Fibroblast of skin of right biceps (primary cell): ENCODE results near the gene MYO7B.
A peak's percentile ranks its signal among the peaks of the same experiment; 100 is the strongest.
"Not testable (repeated sequence)": the region's sequence is repeated elsewhere in the genome, so short reads cannot be mapped to it uniquely, and the experiment has no call there.

ENCODE experiments used
- DNase-seq: peaks from one replicate; pipeline ENCODE4 v3.0.0-alpha.2; 2013

The MYO7B gene

GRCh38 chr2:127524198-127524834 is 11.2 kb upstream of the MYO7B start:
- not testable (repeated sequence) for DNase-seq

GRCh38 chr2:127525691-127526131 is 9.8 kb upstream of the MYO7B start:
- peak; percentile 47 for DNase-seq

DNA sequence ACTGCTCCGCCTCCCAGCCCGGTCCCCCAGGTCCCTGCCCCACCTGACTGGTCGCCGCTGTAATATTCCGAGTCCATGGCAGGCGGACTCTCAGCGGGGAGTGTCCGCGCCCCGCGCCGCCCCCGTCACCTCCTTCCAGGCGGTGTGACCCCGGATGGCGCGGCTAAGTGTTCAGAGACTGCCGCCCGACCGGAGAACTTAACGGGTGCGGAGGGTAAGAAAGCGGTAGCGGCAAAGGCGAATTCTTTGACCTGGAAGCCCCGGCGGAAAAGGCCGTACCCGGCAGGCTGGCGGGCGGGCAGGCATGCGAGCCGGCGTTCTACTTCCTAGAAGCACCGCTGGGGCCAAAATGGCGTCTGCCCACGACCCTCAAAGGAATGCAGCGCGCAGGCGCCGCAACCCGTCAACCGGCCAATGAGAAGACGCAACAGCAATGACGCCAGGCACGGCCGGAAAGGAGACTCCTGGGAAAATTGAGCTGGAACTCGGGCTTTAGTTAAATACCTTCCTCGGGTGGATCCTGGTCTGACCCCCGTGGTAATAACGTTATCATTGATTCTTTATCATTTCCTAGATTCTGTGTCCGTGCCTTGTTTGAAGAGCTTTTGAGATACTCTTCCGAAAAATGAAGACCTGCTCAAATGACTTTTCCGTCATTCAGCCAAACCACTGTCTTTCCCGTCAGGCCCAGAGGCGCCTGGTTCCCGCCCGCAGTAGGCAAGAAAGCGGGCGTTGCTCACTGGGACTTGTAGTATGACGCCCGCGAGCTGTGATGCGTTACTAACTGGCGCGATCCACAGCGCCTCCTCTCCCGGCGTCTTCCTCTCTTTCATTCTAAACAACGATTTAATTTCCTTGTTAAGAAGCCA is 9.1 kb upstream of the MYO7B start, which contains the start of gene IWS1:
IWS1 (minus strand) TSS at position 358 of the 869 bp plus-strand sequence; CDS start at position 77, 281 bp downstream.
- peak; percentile 97 for DNase-seq

DNA sequence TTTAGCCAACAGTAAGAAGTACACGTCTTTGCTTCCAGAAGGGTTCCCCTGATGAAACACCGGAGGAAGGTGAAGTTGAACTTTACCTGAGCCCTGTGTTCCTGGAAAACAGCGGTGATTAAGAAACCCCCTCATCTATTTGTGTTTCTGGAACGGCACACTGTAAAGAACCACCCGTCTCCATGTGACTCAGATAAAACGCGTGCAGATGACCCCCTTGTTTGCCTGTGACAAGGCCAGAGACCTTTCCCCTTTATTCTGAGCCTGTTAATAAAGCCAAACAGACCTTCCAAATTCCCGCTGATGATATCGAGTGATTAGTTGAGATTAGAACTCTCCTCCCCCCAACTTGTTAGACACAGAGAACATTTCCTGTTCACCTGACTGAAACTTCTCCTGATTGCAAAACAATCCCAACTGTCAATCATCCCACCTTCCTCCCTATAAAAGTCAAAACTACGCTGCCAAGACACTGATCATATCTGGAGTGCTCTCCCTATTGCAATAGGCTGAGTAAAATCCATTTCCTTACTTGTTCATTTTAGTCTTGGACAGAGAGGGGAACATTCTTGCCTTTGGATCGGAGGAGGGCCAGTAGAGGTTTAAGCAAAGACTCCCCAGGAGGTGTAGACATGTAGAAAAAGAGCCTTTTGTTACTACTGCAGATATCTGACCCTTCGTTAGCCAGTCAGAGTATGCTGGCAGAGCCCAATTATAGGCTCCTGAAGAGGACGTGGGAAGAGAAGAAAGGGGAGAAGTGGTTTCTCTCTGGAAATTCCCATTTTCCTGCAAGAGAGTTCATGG is 8.3 kb upstream of the MYO7B start:
- no peak for DNase-seq

- DNase-seq: no peak
Observed at GRCh38 chr2:127528487-127528886, 7.0 kb upstream of the MYO7B start.

GRCh38 chr2:127529416-127529815 is 6.1 kb upstream of the MYO7B start:
- DNase-seq: peak; percentile 35

- no peak for DNase-seq
Observed at GRCh38 chr2:127530245-127531140, 5.0 kb upstream of the MYO7B start.

DNA sequence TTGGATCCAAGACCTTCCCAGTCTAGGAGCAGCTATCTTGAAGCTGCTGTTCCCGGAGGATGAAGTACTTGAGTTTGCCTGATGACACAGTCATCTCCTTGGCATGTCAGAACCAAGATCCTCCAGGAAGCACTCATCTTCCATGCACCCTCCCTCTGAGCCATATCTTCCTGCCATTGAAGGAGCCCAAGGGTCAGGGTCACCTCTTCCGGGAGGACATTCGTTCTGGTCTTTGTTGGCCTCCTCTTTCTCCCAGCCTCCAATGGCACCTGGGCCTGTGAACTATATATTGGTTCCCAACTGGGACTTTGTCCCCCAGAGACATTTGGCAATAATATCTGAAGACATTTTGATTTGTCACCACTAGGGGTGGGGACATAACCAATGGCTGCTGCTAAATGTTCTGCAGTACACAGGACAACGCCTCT is 4.2 kb upstream of the MYO7B start:
- peak; percentile 31 for DNase-seq

DNA sequence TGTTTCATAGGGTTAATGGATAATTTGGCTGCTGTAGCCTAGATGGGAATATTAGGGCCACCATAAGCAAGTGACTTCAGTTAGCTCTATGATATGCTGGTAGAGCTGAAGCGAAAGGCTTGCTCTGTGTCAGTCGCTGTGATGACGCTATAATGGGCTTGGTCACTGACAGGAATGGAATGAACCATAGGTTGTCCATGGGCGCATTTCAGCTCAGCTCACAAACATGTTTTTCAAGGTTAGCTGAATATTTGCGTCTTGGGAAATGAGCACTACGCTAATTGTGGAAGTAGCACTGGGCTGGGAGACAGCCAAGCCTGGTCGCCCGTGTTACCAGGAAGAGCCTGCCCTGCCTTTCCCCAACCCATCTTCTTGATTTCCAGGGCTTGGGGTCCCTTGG is 3.2 kb upstream of the MYO7B start:
- DNase-seq: no peak

DNA sequence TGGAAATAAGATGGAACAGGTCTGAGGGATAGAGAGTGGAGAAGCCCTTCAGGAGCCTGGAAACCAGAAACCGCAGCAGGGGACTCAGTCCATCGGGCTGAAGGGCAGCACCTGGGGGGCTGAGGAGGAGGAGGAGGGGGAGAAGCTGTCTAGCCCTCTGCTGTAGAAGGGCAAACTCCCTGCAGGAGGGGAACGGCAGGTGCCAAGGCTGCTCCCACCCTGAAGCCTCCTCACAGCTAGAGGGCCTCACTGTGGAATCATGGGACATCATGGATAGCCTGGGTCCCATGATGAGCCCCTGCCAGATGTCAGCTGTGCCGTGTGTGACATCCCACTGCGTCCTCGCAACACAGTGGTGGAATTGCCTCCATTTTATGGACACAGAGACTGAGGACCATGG is 435 bp downstream of the MYO7B start:
- no peak for DNase-seq

DNA sequence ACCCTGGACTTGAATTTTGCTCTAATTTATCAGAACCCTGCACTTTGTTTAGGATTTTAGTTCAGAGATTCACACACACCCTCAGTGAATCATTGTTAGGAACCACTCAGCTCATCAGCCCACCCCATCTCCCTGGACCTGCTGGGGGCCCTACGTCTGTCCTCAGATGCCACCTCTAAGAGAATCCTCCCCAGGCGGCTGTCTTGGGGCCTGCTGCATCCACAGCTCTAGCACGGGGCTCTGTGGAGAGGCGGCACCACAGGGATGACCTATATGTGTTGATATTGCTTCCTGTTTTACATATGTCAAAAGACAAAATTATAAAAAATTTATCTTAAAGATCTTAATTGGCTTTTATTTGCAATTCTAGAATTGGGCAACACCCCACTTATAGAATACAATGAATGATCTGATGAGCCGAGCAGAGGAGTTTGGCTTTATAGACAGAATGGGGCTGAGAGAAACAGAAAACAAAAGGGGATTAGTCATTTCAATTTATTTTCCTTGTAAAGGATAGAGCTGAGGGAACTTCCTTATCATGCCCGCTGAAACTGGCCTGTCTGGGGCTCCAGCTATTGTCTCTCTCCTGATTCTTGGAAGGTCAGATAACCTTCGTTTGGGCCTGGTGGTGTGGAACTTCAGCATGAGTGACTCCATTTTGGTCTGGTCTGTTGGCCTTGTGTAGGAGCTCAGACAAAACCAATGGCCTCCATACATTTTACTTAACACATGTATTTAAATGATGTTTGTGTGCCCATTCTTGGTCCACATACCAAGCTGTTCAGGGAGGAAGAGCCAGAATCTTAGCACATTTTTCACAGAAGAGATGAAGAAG is 1.4 kb downstream of the MYO7B start:
- no peak for DNase-seq

DNA sequence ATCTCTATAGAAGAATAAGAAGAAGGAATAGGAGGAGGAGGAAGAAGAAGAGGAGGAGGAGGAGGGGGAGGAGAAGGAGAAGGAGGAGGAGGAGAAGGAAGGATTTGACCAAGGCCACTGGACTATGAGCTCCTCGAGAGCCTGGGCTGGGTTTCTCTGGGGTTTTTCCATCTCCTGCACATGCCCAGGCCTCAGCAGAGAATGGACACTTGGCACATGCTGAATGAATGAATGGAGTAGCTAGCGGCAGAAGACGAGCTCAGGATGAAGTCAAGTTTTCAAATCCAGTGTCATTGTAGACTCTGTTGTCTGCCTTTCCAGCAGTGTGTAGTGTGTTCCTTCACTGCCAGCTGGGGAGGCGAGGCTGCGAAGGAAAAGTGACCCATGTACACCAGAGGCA is 2.2 kb downstream of the MYO7B start:
- DNase-seq: no peak

- DNase-seq: no peak
Observed at GRCh38 chr2:127541809-127542208, 6.3 kb downstream of the MYO7B start.

- DNase-seq: no peak
Observed at GRCh38 chr2:127542231-127542630, 6.7 kb downstream of the MYO7B start.

DNA sequence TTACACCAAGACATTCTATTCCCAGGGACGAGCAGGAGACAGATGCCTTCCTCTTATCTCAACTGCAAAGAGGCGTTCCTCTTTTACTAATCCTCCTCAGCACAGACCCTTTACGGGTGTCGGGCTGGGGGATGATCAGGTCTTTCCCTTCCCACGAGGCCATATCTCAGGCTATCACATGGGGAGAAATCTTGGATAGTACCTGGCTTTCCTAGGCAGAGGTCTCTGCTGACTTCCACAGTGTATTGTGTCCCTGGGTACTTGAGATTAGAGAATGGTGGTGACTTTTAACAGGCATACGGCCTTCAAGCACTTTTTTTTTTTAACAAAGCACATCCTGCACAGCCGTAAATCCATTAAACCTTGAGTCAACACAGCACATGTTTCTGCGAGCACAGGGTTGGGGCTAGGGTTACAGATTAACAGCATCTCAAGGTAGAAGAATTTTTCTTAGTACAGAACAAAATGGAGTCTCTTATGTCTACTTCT is 7.6 kb downstream of the MYO7B start:
- not testable (repeated sequence) for DNase-seq

- DNase-seq: no peak
Observed at GRCh38 chr2:127545189-127545588, 9.7 kb downstream of the MYO7B start.

- DNase-seq: no peak
Observed at GRCh38 chr2:127545796-127546195, 10.3 kb downstream of the MYO7B start.

- DNase-seq: no peak
Observed at GRCh38 chr2:127546797-127547196, 11.3 kb downstream of the MYO7B start.

- DNase-seq: no peak
Observed at GRCh38 chr2:127551221-127551930, 15.9 kb downstream of the MYO7B start.

GRCh38 chr2:127552336-127552735 is 16.9 kb downstream of the MYO7B start:
- no peak for DNase-seq
